SH-SY5Y (cell line): Measurements from ENCODE around the gene MEX3D.

ENCODE experiments used
- GATA2 ChIP-seq: IDR thresholded peaks from 2 replicates; pipeline ENCODE4 v1.6.1; 2011; ENCODE audit warnings: mild to moderate bottlenecking, low read depth, low read length
- GATA3 ChIP-seq: IDR thresholded peaks from 2 replicates; pipeline ENCODE4 v1.6.1; 2011; ENCODE audit warnings: low read depth, mild to moderate bottlenecking, low read length, moderate library complexity

DNA sequence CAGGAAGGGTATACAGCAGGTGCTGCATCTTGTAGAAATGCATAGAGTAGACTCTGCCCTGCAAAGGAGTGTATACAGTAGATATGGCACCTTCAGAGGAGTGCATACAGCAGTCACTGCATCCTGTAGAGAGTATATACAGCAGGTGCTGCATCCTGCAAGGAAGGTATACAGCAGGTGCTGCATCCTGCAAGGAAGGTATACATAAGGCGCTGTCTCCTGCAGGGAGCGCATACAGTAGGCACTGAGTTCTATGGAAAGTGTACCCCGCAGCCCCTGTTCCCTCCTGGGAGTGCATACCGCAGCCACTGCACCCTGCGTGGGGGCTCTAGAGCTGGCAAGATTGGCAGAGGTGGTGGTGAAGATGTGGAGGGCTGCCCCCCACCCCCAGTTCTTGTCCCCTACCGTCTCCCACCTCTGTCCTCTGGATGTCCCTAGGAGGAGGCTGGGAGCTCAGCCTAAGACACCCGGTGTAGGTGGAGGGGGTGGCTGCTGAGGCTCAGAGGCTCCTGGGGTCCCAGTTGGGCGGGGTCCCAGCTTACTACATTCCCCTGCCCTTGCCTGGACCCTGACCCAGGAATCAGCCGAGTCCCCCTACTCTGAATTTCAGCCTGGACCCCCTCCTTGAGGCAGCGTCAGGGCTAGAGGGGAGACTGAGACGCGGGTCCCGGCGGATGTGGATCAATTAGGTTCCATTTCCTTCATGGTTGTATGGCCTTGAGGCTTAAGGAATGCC is 53.0 kb downstream of the MEX3D start:
- TF ChIP-seq GATA2 (no peak), GATA3 (no peak)
